Measurements from ENCODE around the gene KLK14. TPM values are rescaled to one million over a fixed set of nuclear protein-coding genes. Genes with fewer than 3 reads are reported as not detected.

Gene KLK14
- total RNA-seq, 4 donors from 2014 or later = 1.1 to 6.6 TPM; not detected in 2

- Histone ChIP-seq H3K4me3 (no peak overlapping the region), H3K36me3 (no peaks in the 10 kb centered on the region), H3K27me3 (no peaks in the 10 kb centered on the region), H3K27ac (no peak overlapping the region), H3K9me3 (no peaks in the 10 kb centered on the region), H3K4me1 (peaks cover 0 to 6% (median 0%) of the 10 kb centered on the region in 4 donors)
- DNase-seq = no peak
- TF ChIP-seq POLR2A (IDR thresholded peaks at IDR 0.05) = no peak
- TF ChIP-seq, protein P1, sequence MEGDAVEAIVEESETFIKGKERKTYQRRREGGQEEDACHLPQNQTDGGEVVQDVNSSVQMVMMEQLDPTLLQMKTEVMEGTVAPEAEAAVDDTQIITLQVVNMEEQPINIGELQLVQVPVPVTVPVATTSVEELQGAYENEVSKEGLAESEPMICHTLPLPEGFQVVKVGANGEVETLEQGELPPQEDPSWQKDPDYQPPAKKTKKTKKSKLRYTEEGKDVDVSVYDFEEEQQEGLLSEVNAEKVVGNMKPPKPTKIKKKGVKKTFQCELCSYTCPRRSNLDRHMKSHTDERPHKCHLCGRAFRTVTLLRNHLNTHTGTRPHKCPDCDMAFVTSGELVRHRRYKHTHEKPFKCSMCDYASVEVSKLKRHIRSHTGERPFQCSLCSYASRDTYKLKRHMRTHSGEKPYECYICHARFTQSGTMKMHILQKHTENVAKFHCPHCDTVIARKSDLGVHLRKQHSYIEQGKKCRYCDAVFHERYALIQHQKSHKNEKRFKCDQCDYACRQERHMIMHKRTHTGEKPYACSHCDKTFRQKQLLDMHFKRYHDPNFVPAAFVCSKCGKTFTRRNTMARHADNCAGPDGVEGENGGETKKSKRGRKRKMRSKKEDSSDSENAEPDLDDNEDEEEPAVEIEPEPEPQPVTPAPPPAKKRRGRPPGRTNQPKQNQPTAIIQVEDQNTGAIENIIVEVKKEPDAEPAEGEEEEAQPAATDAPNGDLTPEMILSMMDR (IDR thresholded peaks at IDR 0.05) = no peak
Observed at GRCh38 chr19:51060336-51060735, 22.4 kb downstream of the KLK14 start.

GRCh38 chr19:51059715-51060114 is 23.0 kb downstream of the KLK14 start:
- DNase-seq = no peak
- no peaks in the 10 kb centered on the region for H3K4me1 ChIP-seq

GRCh38 chr19:51055866-51056265 is 26.8 kb downstream of the KLK14 start:
- no peaks in the 10 kb centered on the region for H3K9me3 ChIP-seq
- no peaks in the 10 kb centered on the region for H3K36me3 ChIP-seq
- no peaks in the 10 kb centered on the region for H3K27me3 ChIP-seq
- TF ChIP-seq POLR2A (IDR thresholded peaks at IDR 0.05) = no peak
- TF ChIP-seq, protein P1 (IDR thresholded peaks at IDR 0.05) = no peak
- H3K4me3 ChIP-seq = no peak overlapping the region
- no peak for DNase-seq
- no peak overlapping the region for H3K27ac ChIP-seq
- no peaks in the 10 kb centered on the region for H3K4me1 ChIP-seq

More at GRCh38 chr19:51059715-51060114, 23.0 kb downstream of the KLK14 start:
- H3K36me3 ChIP-seq = no peaks in the 10 kb centered on the region
- no peaks in the 10 kb centered on the region for H3K9me3 ChIP-seq
- H3K4me3 ChIP-seq = no peak overlapping the region
- TF ChIP-seq, protein P1 (IDR thresholded peaks at IDR 0.05) = no peak
- TF ChIP-seq POLR2A (IDR thresholded peaks at IDR 0.05) = no peak
- no peak overlapping the region for H3K27ac ChIP-seq
- no peaks in the 10 kb centered on the region for H3K27me3 ChIP-seq

GRCh38 chr19:51047031-51047335 is 35.7 kb downstream of the KLK14 start:
- no peaks in the 10 kb centered on the region for H3K9me3 ChIP-seq
- H3K27ac ChIP-seq = no peak overlapping the region
- DNase-seq = no peak
- H3K4me1 ChIP-seq = no peaks in the 10 kb centered on the region
- H3K4me3 ChIP-seq = no peak overlapping the region
- no peaks in the 10 kb centered on the region for H3K36me3 ChIP-seq
- TF ChIP-seq, protein P1 (IDR thresholded peaks at IDR 0.05) = no peak
- no peak for TF ChIP-seq POLR2A (IDR thresholded peaks at IDR 0.05)
- H3K27me3 ChIP-seq = no peaks in the 10 kb centered on the region

GRCh38 chr19:51044327-51044726 is 38.4 kb downstream of the KLK14 start:
- no peaks in the 10 kb centered on the region for H3K27me3 ChIP-seq
- H3K4me1 ChIP-seq = no peaks in the 10 kb centered on the region
- no peak overlapping the region for H3K4me3 ChIP-seq
- H3K27ac ChIP-seq = no peak overlapping the region
- no peak for TF ChIP-seq POLR2A (IDR thresholded peaks at IDR 0.05)
- TF ChIP-seq, protein P1 (IDR thresholded peaks at IDR 0.05) = no peak
- DNase-seq = no peak
- no peaks in the 10 kb centered on the region for H3K36me3 ChIP-seq
- no peaks in the 10 kb centered on the region for H3K9me3 ChIP-seq

DNA sequence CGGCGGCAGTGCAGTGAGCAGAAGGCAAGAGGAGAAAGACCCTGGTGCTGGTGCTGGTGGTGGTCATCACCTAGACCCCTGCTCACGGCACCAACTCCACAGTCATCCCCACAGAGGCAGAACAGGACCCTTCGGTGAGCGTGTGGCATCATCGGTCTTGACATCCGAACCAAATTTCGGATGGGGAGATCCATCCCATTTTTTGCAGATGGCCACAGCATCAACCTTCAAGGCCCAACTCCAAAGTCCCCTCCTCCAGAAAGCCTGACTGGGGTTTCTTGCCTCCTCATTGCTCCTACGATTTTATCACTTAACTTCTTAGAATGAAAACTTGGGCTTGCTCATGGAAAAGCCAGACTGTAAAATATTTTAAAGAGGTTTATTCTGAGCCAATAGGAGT is 39.2 kb downstream of the KLK14 start:
- H3K4me3 ChIP-seq = no peak overlapping the region
- H3K27me3 ChIP-seq = no peaks in the 10 kb centered on the region
- no peaks in the 10 kb centered on the region for H3K36me3 ChIP-seq
- TF ChIP-seq, protein P1 (IDR thresholded peaks at IDR 0.05) = no peak
- TF ChIP-seq POLR2A (IDR thresholded peaks at IDR 0.05) = no peak
- H3K27ac ChIP-seq = no peak overlapping the region
- no peak for DNase-seq
- H3K9me3 ChIP-seq = no peaks in the 10 kb centered on the region
- H3K4me1 ChIP-seq = no peaks in the 10 kb centered on the region

Data from Peyer's patch (tissue), 4 donors.